GM12878 (cell line): ENCODE measurements around the gene PRKAR1A. TPM values are rescaled to one million over a fixed set of nuclear protein-coding genes. Genes with fewer than 3 reads are reported as not detected.

Experiments used
- ATAC-seq: fragments of 200-7000 bp; cut with Tn5 transposase; 3 replicates; pipeline ENCODE4 v1.9.1; 2020; ENCODE audit warnings: mild to moderate bottlenecking, moderate library complexity
- BruUV-seq: library from RNA; stranded (reverse); fragments of 400-500 nt; replicated peaks from 2 replicates; lab custom pipeline; 2021; lab: Mats Ljungman, UMichigan
- CTCF ChIA-PET: fragments of 300-600 bp; sonication (Branson Sonifier 250); formaldehyde crosslinking; extraction: SDS; loops from one replicate; lab custom pipeline; 2021; ENCODE audit warnings: inconsistent platforms; lab: Yijun Ruan, JAX
- POLR2A ChIA-PET: fragments of 350-600 bp; formaldehyde crosslinking; extraction: SDS; loops from one replicate; lab custom pipeline; 2021; ENCODE audit warnings: inconsistent platforms; lab: Charles Lee
- RAD21 ChIA-PET: fragments of 300-600 bp; sonication (Branson Sonifier 250); formaldehyde crosslinking; loops from one replicate; lab custom pipeline; 2023; ENCODE audit warnings: antibody characterized with exemption; ENCODE audit not compliant: unreplicated experiment; lab: Charles Lee
- SMC1A ChIA-PET: fragments of 300-600 bp; sonication (Branson Sonifier 250); formaldehyde crosslinking; loops from one replicate; lab custom pipeline; 2023; ENCODE audit not compliant: unreplicated experiment, uncharacterized antibody; lab: Charles Lee
- DNase-seq: peaks from one replicate; pipeline ENCODE4 v3.0.0-alpha.2; 2011; ENCODE audit warnings: low read depth, low spot score
- FAIRE-seq: peaks from 3 replicates; lab custom pipeline; 2011; peaks lifted over from hg19 to GRCh38; lab: Jason Lieb, UNC
- H2AFZ ChIP-seq: 2 replicates; pipeline ENCODE4 v1.6.0; 2011; ENCODE audit warnings: low read depth, low read length, control low read depth; ENCODE audit not compliant: control insufficient read depth
- H3K27ac ChIP-seq: 2 replicates; pipeline ENCODE4 v1.5.1; 2011; ENCODE audit warnings: control low read depth; ENCODE audit not compliant: control insufficient read depth, insufficient read depth
- H3K27me3 ChIP-seq, 2 experiments: replicated peaks in 1 of 2; 2 replicates each; pipeline versions ENCODE4 v1.6.0 to v1.6.1; 2011; ENCODE audit warnings: low read length in 1 of 2; ENCODE audit not compliant: control insufficient read depth in 2 of 2, insufficient read depth in 2 of 2
- H3K36me3 ChIP-seq, 2 experiments: 2 replicates each; pipeline ENCODE4 v1.5.1; 2011; ENCODE audit warnings: low read length in 1 of 2; ENCODE audit not compliant: control insufficient read depth in 2 of 2, insufficient read depth in 2 of 2
- H3K4me1 ChIP-seq: 2 replicates; pipeline ENCODE4 v1.6.1; 2011; ENCODE audit warnings: mild to moderate bottlenecking, low read length, moderate library complexity, mixed read lengths; ENCODE audit not compliant: control insufficient read depth, insufficient read depth
- H3K4me2 ChIP-seq: 2 replicates; pipeline ENCODE4 v1.6.0; 2011; ENCODE audit warnings: control low read depth; ENCODE audit not compliant: control insufficient read depth, insufficient read depth
- H3K4me3 ChIP-seq: fragments of 200-600 bp; sonication (generic); 2 replicates; pipeline ENCODE4 v1.5.1; 2016
- H3K79me2 ChIP-seq: 2 replicates; pipeline ENCODE4 v1.6.0; 2011; ENCODE audit warnings: low read length; ENCODE audit not compliant: control insufficient read depth, insufficient read depth
- H3K9ac ChIP-seq: 2 replicates; pipeline ENCODE4 v1.8.0; 2011; ENCODE audit warnings: low read length, control low read depth, mixed read lengths; ENCODE audit not compliant: control insufficient read depth, insufficient read depth
- H3K9me3 ChIP-seq: replicated peaks from 3 replicates; pipeline ENCODE4 v1.5.1; 2011; ENCODE audit warnings: mild to moderate bottlenecking, low read length; ENCODE audit not compliant: control insufficient read depth, insufficient read depth
- H4K20me1 ChIP-seq: 2 replicates; pipeline ENCODE4 v1.6.0; 2011; ENCODE audit not compliant: control insufficient read depth, insufficient read depth
- ATF3 ChIP-seq: IDR thresholded peaks from 2 replicates; pipeline ENCODE4 v1.6.1; 2011; ENCODE audit warnings: low read depth, mild to moderate bottlenecking, low read length, moderate library complexity, borderline replicate concordance; ENCODE audit errors: extremely low read depth
- ATF7 ChIP-seq: fragments of 450-650 bp; IDR thresholded peaks from 2 replicates; pipeline ENCODE4 v1.6.1; 2016; ENCODE audit warnings: low read depth, mild to moderate bottlenecking
- CBX3 ChIP-seq: fragments of 200-600 bp; sonication (generic); IDR thresholded peaks from 2 replicates; pipeline ENCODE4 v1.6.1; 2016; ENCODE audit warnings: low read depth, borderline replicate concordance
- CREB1 ChIP-seq: IDR thresholded peaks from 2 replicates; pipeline ENCODE4 v1.6.1; 2012; ENCODE audit warnings: low read depth, mild to moderate bottlenecking, inconsistent platforms
- DPF2 ChIP-seq: fragments of 450-650 bp; IDR thresholded peaks from 2 replicates; pipeline ENCODE4 v1.6.1; 2017; ENCODE audit warnings: mild to moderate bottlenecking
- EZH2 ChIP-seq: IDR thresholded peaks from 2 replicates; pipeline ENCODE4 v1.6.1; 2012; ENCODE audit warnings: low read depth, mild to moderate bottlenecking, control low read depth, inconsistent platforms, low read length, borderline replicate concordance; ENCODE audit not compliant: control insufficient read depth
- IRF4 ChIP-seq: IDR thresholded peaks from 2 replicates; pipeline ENCODE4 v1.6.1; 2011; ENCODE audit warnings: low read depth, low read length
- LARP7 ChIP-seq: fragments of 450-650 bp; IDR thresholded peaks from 2 replicates; pipeline ENCODE4 v1.6.1; 2017; ENCODE audit warnings: mild to moderate bottlenecking
- MXI1 ChIP-seq: fragments of 150-350 bp; IDR thresholded peaks from 2 replicates; pipeline ENCODE4 v1.6.1; 2011; ENCODE audit warnings: low read depth, mild to moderate bottlenecking, inconsistent platforms, low read length, improper control_type of control experiment
- MYB ChIP-seq: fragments of 150-350 bp; IDR thresholded peaks from 2 replicates; pipeline ENCODE4 v1.6.1; 2014; ENCODE audit warnings: mild to moderate bottlenecking, low read depth, low read length, borderline replicate concordance
- NFXL1 ChIP-seq: fragments of 450-650 bp; IDR thresholded peaks from 2 replicates; pipeline ENCODE4 v1.6.1; 2017; ENCODE audit warnings: antibody characterized with exemption, mild to moderate bottlenecking, borderline replicate concordance
- PAX5 ChIP-seq: IDR thresholded peaks from 2 replicates; pipeline ENCODE4 v1.6.1; 2011; ENCODE audit warnings: low read depth, low read length, borderline replicate concordance
- SP1 ChIP-seq: IDR thresholded peaks from one replicate; pipeline ENCODE4 v1.6.1; 2011; ENCODE audit warnings: low read depth, low read length
- SRF ChIP-seq, 2 experiments: IDR thresholded peaks; 2 replicates each; pipeline ENCODE4 v1.6.1; 2011; ENCODE audit warnings: low read depth in 2 of 2, low read length in 2 of 2, mild to moderate bottlenecking in 1 of 2, moderate library complexity in 1 of 2
- SUZ12 ChIP-seq: fragments of 200-600 bp; sonication (generic); IDR thresholded peaks from one replicate; pipeline ENCODE4 v1.6.1; 2018; ENCODE audit warnings: antibody characterized with exemption, mild to moderate bottlenecking; ENCODE audit not compliant: unreplicated experiment
- ZNF207 ChIP-seq: fragments of 450-650 bp; IDR thresholded peaks from 2 replicates; pipeline ENCODE4 v1.6.1; 2014; ENCODE audit warnings: antibody characterized with exemption, mild to moderate bottlenecking, borderline replicate concordance
- WGBS: methylation state at CpG from one replicate; pipeline ENCODE4 v1.1.6; 2016; ENCODE audit warnings: low lambda C conversion rate; ENCODE audit not compliant: insufficient replicate concordance, insufficient coverage; ENCODE audit errors: missing lambda C conversion rate; 5-methylcytosine and 5-hydroxymethylcytosine counted together
- in situ Hi-C: fragments of 300-500 bp; cut with MboI; formaldehyde crosslinking; loops from 9 replicates; pipeline ENCODE4 v1.14.3; 2018; ENCODE audit warnings: mixed read lengths
- intact Hi-C: fragments of 100-400 bp; cut with micrococcal nuclease; formaldehyde crosslinking; loops from one replicate; pipeline ENCODE4 v1.14.2; 2022; ENCODE audit not compliant: unreplicated experiment
- polyA plus RNA-seq, 11 experiments: library from polyadenylated mRNA; depleted of rRNA in 4 of 11; unstranded in 6 of 11; stranded (reverse) in 5 of 11; fragments of >200 nt; fragmentation: Nextera tagmentation in 4 of 11; fragmentation: Illumina TruSeq in 1 of 11; extraction: Ambion mirVana in 4 of 11; extraction: Trizol in 1 of 11; gene quantifications; 1 replicate in 1 of 11; 2 replicates in 10 of 11; pipeline versions ENCODE4 v1.2.1 to v1.2.3, GENCODE V29; 2011 to 2016; ENCODE audit warnings: inconsistent platforms in 2 of 11, missing spikeins in 2 of 11, low read depth in 1 of 11
- total RNA-seq, 4 experiments: library from RNA; depleted of rRNA in 3 of 4; stranded (reverse); fragments of >200 nt in 3 of 4; fragmentation: Illumina TruSeq in 1 of 4; extraction: Trizol in 1 of 4; gene quantifications; 2 replicates each; pipeline versions ENCODE4 v1.2.1 to v1.2.3, GENCODE V29; 2013 to 2021
- TF ChIP-seq, protein P1 (sequence below), 3 experiments: IDR thresholded peaks in 2 of 3; conservative IDR thresholded peaks in 1 of 3; 2 replicates each; pipeline ENCODE4 v1.5.1; 2011; ENCODE audit warnings: low read depth in 3 of 3, low read length in 3 of 3, mild to moderate bottlenecking in 3 of 3, control low read depth in 2 of 3, moderate library complexity in 2 of 3, inconsistent platforms in 1 of 3, mixed read lengths in 1 of 3; ENCODE audit not compliant: control insufficient read depth in 2 of 3, insufficient read depth in 1 of 3; ENCODE audit errors: extremely low read depth in 1 of 3

The PRKAR1A gene
- total and polyA plus RNA-seq, 10 of the 15 experiments (the other 5 are each of a cell fraction or from before 2014, with no cell fraction given) = 29.1 to 200 (median 125) TPM

- ATAC-seq (no peak), FAIRE-seq (no peak), DNase-seq (no peak)
- CTCF ChIA-PET = no interaction called here
- Histone ChIP-seq H3K79me2 (no peaks in the 10 kb centered on the region), H3K4me1 (no peaks in the 10 kb centered on the region), H3K27me3 (no peaks in the 10 kb centered on the region), H2AFZ (no peak overlapping the region), H3K9me3 (no peaks in the 10 kb centered on the region), H4K20me1 (no peaks in the 10 kb centered on the region), H3K27ac (no peak overlapping the region), H3K4me3 (no peak overlapping the region), H3K9ac (no peak overlapping the region), H3K4me2 (no peak overlapping the region), H3K36me3 (no peaks in the 10 kb centered on the region)
- TF ChIP-seq LARP7 (no peak), PAX5 (no peak), SRF (IDR thresholded peaks at IDR 0.05; ENCODE audit: low read depth in 2 of 2, low read length in 2 of 2) (no peak)
- intact Hi-C loops = no loop called here
- RAD21 ChIA-PET = no interaction called here
- POLR2A ChIA-PET = no interaction called here
- SMC1A ChIA-PET = interaction anchor here (0.7 kb wide), 1 partner anchor 25 kb away, joined by 4 read pairs; no protein-coding TSS in a partner anchor
- no TSS peak for BruUV-seq
- in situ Hi-C loops = no loop called here
- 47% methylated on average over 4 of the region's 4 CpGs for WGBS
These were observed 50.5 kb downstream of the PRKAR1A start for GRCh38 chr17:68562736-68563135.

GRCh38 chr17:68564415-68565111, 52.3 kb downstream of the PRKAR1A start:
- in situ Hi-C loops = no loop called here
- H3K36me3 ChIP-seq = no peaks in the 10 kb centered on the region
- WGBS = 25% methylated on average over 6 of the region's 8 CpGs
- no TSS peak for BruUV-seq
- H3K9ac ChIP-seq = no peak overlapping the region
- intact Hi-C loops = no loop called here
- no peaks in the 10 kb centered on the region for H4K20me1 ChIP-seq
- H3K27me3 ChIP-seq = no peaks in the 10 kb centered on the region
- ChIA-PET SMC1A (no interaction called here), CTCF (no interaction called here), POLR2A (no interaction called here), RAD21 (no interaction called here)
- FAIRE-seq (no peak), DNase-seq (no peak), ATAC-seq (no peak)
- no peak overlapping the region for H3K4me3 ChIP-seq
- H2AFZ ChIP-seq = no peak overlapping the region
- H3K9me3 ChIP-seq = no peaks in the 10 kb centered on the region
- H3K4me2 ChIP-seq = no peak overlapping the region
- no peak overlapping the region for H3K27ac ChIP-seq
- no peaks in the 10 kb centered on the region for H3K4me1 ChIP-seq
- no peaks in the 10 kb centered on the region for H3K79me2 ChIP-seq
- TF ChIP-seq NFXL1 (no peak), CREB1 (no peak), SUZ12 (no peak), MXI1 (no peak), CBX3 (no peak), SP1 (no peak), IRF4 (no peak), MYB (no peak), ATF7 (no peak), EZH2 (no peak), ATF3 (no peak), ZNF207 (no peak), DPF2 (no peak)
- TF ChIP-seq, protein P1, sequence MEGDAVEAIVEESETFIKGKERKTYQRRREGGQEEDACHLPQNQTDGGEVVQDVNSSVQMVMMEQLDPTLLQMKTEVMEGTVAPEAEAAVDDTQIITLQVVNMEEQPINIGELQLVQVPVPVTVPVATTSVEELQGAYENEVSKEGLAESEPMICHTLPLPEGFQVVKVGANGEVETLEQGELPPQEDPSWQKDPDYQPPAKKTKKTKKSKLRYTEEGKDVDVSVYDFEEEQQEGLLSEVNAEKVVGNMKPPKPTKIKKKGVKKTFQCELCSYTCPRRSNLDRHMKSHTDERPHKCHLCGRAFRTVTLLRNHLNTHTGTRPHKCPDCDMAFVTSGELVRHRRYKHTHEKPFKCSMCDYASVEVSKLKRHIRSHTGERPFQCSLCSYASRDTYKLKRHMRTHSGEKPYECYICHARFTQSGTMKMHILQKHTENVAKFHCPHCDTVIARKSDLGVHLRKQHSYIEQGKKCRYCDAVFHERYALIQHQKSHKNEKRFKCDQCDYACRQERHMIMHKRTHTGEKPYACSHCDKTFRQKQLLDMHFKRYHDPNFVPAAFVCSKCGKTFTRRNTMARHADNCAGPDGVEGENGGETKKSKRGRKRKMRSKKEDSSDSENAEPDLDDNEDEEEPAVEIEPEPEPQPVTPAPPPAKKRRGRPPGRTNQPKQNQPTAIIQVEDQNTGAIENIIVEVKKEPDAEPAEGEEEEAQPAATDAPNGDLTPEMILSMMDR (IDR thresholded peaks at IDR 0.05 in 2 of 3, conservative IDR thresholded peaks at IDR 0.05 in 1 of 3; ENCODE audit: control insufficient read depth in 2 of 3, extremely low read depth in 1 of 3, insufficient read depth in 1 of 3, low read depth in 3 of 3, low read length in 3 of 3) = no peak
